Kidney (tissue), 14 donors: ENCODE results near the gene NPBWR2. TPM values are rescaled to one million over a fixed set of nuclear protein-coding genes. Genes with fewer than 3 reads are reported as not detected.
"Not testable (repeated sequence)": the region's sequence is repeated elsewhere in the genome, so short reads cannot be mapped to it uniquely, and the experiment has no call there.

Experiments used
- DNase-seq, 5 donors: peaks; one replicate each; pipeline ENCODE4 v3.0.0-alpha.2; 2013 to 2020
- FAIRE-seq: peaks from 2 replicates; lab custom pipeline; 2012; peaks lifted over from hg19 to GRCh38; lab: Jason Lieb, UNC
- H3K27ac ChIP-seq, 2 donors: one replicate each; pipeline ENCODE4 v1.7.0; 2013; ENCODE audit warnings: low read depth in 2 of 2, low read length in 2 of 2, inconsistent platforms in 1 of 2
- H3K27me3 ChIP-seq: one replicate; pipeline ENCODE4 v1.7.1; 2013; ENCODE audit warnings: low read length, inconsistent platforms; ENCODE audit not compliant: control insufficient read depth, insufficient read depth
- H3K36me3 ChIP-seq, 3 donors: one replicate each; pipeline versions ENCODE4 v1.7.0 to v1.7.1; 2013; ENCODE audit warnings: low read length in 3 of 3, control low read depth in 1 of 3, inconsistent platforms in 1 of 3; ENCODE audit not compliant: insufficient read depth in 3 of 3, control insufficient read depth in 2 of 3
- H3K4me1 ChIP-seq, 3 donors: one replicate each; pipeline versions ENCODE4 v1.7.0 to v1.7.1; 2013; ENCODE audit warnings: low read length in 3 of 3, inconsistent platforms in 1 of 3, low read depth in 1 of 3; ENCODE audit not compliant: control insufficient read depth in 2 of 3, insufficient read depth in 2 of 3
- H3K4me3 ChIP-seq, 3 donors: one replicate each; pipeline versions ENCODE4 v1.7.0 to v1.8.1; 2013; ENCODE audit warnings: low read length in 3 of 3, control low read depth in 1 of 3, inconsistent platforms in 1 of 3
- H3K9ac ChIP-seq, 3 donors: one replicate each; pipeline versions ENCODE4 v1.7.0 to v1.7.1; 2013; ENCODE audit warnings: low read length in 3 of 3, control low read depth in 1 of 3, inconsistent platforms in 1 of 3
- H3K9me3 ChIP-seq, 3 donors: one replicate each; pipeline versions ENCODE4 v1.7.0 to v1.7.1; 2013; ENCODE audit warnings: low read length in 3 of 3, control low read depth in 1 of 3, inconsistent platforms in 1 of 3; ENCODE audit not compliant: control insufficient read depth in 2 of 3, insufficient read depth in 1 of 3
- CTCF ChIP-seq: IDR thresholded peaks from 3 replicates; pipeline ENCODE4 v1.5.1; 2012; ENCODE audit warnings: mild to moderate bottlenecking, moderate library complexity, borderline replicate concordance; ENCODE audit not compliant: insufficient read depth; ENCODE audit errors: extremely low read depth
- intact Hi-C: fragments of 100-400 bp; cut with DNase I; formaldehyde crosslinking; loops from one replicate; pipeline ENCODE4 v1.11.1; 2022
- polyA plus RNA-seq: library from polyadenylated mRNA; stranded (reverse); fragments of 350-450 nt; fragmentation: Illumina TruSeq; extraction: RNeasy Lipid Tissue Mini Kit (QIAGEN cat#74804); gene quantifications from one replicate; pipeline ENCODE4 v1.2.3, GENCODE V29; 2014; ENCODE audit warnings: low read depth, low replicate concordance; ENCODE audit not compliant: insufficient read depth
- total RNA-seq: library from RNA; stranded (reverse); fragmentation: NEBNext Ultra II Directional; extraction: Animal tissue kit (Norgen Biotek cat#: 25700); gene quantifications from one replicate; pipeline ENCODE4 v1.2.1, GENCODE V29; 2021
- donor health status: control.
- donor health status: control.
- donor health status: control.
- donor health status: control.
- donor health status: control.
- donor health status: DM: yes; HTN: yes; CAD: no.
- donor health status: Normal renal cell carcinoma (clear cell type).

The NPBWR2 gene
- total and polyA plus RNA-seq, 2 donors from 2014 or later: not detected

GRCh38 chr20:64091340-64091739 is 16.0 kb downstream of the NPBWR2 start:
- no peak for TF ChIP-seq CTCF
- H3K4me3 ChIP-seq: no peak overlapping the region
- intact Hi-C loops: no loop called here
- H3K4me1 ChIP-seq: no peaks in the 10 kb centered on the region
- H3K9ac ChIP-seq: no peak overlapping the region
- FAIRE-seq (no peak), DNase-seq (no peak)
- H3K9me3 ChIP-seq: no peaks in the 10 kb centered on the region
- no peaks in the 10 kb centered on the region for H3K27me3 ChIP-seq
- no peak overlapping the region for H3K27ac ChIP-seq
- H3K36me3 ChIP-seq: no peaks in the 10 kb centered on the region

- FAIRE-seq (no peak), DNase-seq (peak in 1 of 5 donors; percentile 72)
- no peak overlapping the region for H3K9ac ChIP-seq
- no peaks in the 10 kb centered on the region for H3K9me3 ChIP-seq
- no peaks in the 10 kb centered on the region for H3K4me1 ChIP-seq
- H3K27me3 ChIP-seq: peaks cover 3% of the 10 kb centered on the region
- no peak overlapping the region for H3K27ac ChIP-seq
- TF ChIP-seq CTCF: no peak
- H3K36me3 ChIP-seq: no peaks in the 10 kb centered on the region
- no peak overlapping the region for H3K4me3 ChIP-seq
- intact Hi-C loops: no loop called here
Observed at GRCh38 chr20:64090165-64090564, 17.2 kb downstream of the NPBWR2 start.

GRCh38 chr20:64088586-64088985 is 18.8 kb downstream of the NPBWR2 start:
- H3K4me1 ChIP-seq, H3K9me3 ChIP-seq, FAIRE-seq, H3K36me3 ChIP-seq, H3K27me3 ChIP-seq, H3K9ac ChIP-seq, intact Hi-C loops, H3K4me3 ChIP-seq, DNase-seq, H3K27ac ChIP-seq: not testable (repeated sequence)

GRCh38 chr20:64087226-64087825 is 20.0 kb downstream of the NPBWR2 start:
- H3K27ac ChIP-seq, intact Hi-C loops, FAIRE-seq, H3K9ac ChIP-seq, H3K4me1 ChIP-seq, H3K27me3 ChIP-seq, H3K36me3 ChIP-seq, H3K4me3 ChIP-seq, H3K9me3 ChIP-seq, DNase-seq: not testable (repeated sequence)
